Body of pancreas (tissue), 4 donors: ENCODE measurements around the gene CROCC2.

Experiments used
- CTCF ChIP-seq, 7 experiments: fragments of 450-650 bp in 4 of 7; fragments of 200-600 bp in 3 of 7; sonication (generic) in 3 of 7; IDR thresholded peaks; one replicate each; pipeline ENCODE4 v1.5.1; 2016 to 2019; ENCODE audit warnings: antibody characterized with exemption in 7 of 7
- POLR2A ChIP-seq, 3 donors: fragments of 450-650 bp; IDR thresholded peaks; one replicate each; pipeline ENCODE4 v1.6.1; 2016; ENCODE audit warnings: antibody characterized with exemption in 3 of 3, mild to moderate bottlenecking in 2 of 3

DNA sequence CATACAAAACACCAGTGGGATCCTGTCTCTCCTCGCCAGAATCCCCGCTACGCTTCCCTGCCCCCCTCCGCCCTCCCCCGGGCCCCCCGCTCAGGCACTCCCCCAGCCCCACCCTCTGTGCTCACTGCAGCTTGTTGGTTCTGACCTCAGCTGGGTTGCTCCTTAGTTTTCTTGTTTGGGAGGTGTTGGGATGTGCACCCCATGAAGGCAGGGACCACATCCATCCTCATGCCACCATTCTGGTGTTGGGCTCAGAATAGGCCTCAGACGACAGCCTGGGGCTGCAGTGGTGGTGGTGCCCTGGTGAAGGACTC is 96.9 kb downstream of the CROCC2 start:
- TF ChIP-seq CTCF (IDR thresholded peaks at IDR 0.05) (no peak), POLR2A (IDR thresholded peaks at IDR 0.05) (no peak)
